HEK293T (cell line): ENCODE results near the gene GPRASP2.

Source experiments
- ARNT ChIP-seq: fragments of 450-650 bp; IDR thresholded peaks from 2 replicates; pipeline ENCODE4 v1.6.1; 2017; ENCODE audit warnings: mild to moderate bottlenecking
- BHLHE40 ChIP-seq: fragments of 450-650 bp; IDR thresholded peaks from 2 replicates; pipeline ENCODE4 v1.6.1; 2016; ENCODE audit warnings: mild to moderate bottlenecking, moderate library complexity, borderline replicate concordance
- FOXA1 ChIP-seq: fragments of 450-650 bp; IDR thresholded peaks from 2 replicates; pipeline ENCODE4 v1.6.1; 2016; ENCODE audit warnings: mild to moderate bottlenecking
- FOXK2 ChIP-seq: fragments of 450-650 bp; IDR thresholded peaks from 2 replicates; pipeline ENCODE4 v1.6.1; 2016; ENCODE audit warnings: mild to moderate bottlenecking
- FOXM1 ChIP-seq: fragments of 450-650 bp; IDR thresholded peaks from 2 replicates; pipeline ENCODE4 v1.6.1; 2017; ENCODE audit warnings: mild to moderate bottlenecking, borderline replicate concordance
- NFRKB ChIP-seq: fragments of 450-650 bp; IDR thresholded peaks from 2 replicates; pipeline ENCODE4 v1.6.1; 2016; ENCODE audit warnings: mild to moderate bottlenecking, moderate library complexity
- PKNOX1 ChIP-seq: fragments of 450-650 bp; IDR thresholded peaks from 2 replicates; pipeline ENCODE4 v1.6.1; 2016
- SP1 ChIP-seq: fragments of 450-650 bp; IDR thresholded peaks from 2 replicates; pipeline ENCODE4 v1.6.1; 2017
- SUZ12 ChIP-seq: fragments of 450-650 bp; IDR thresholded peaks from 2 replicates; pipeline ENCODE4 v1.6.1; 2016; ENCODE audit warnings: mild to moderate bottlenecking
- TARDBP ChIP-seq: fragments of 450-650 bp; IDR thresholded peaks from 2 replicates; pipeline ENCODE4 v1.6.1; 2016

- no peak for TF ChIP-seq FOXA1
- no peak for TF ChIP-seq ARNT
- no peak for TF ChIP-seq SP1
- no peak for TF ChIP-seq NFRKB
- TF ChIP-seq FOXM1 = no peak
- no peak for TF ChIP-seq TARDBP
- no peak for TF ChIP-seq SUZ12
- TF ChIP-seq PKNOX1 = no peak
- no peak for TF ChIP-seq BHLHE40
- no peak for TF ChIP-seq FOXK2
Measured at GRCh38 chrX:102767287-102767686, 55.0 kb downstream of the GPRASP2 start.
